ENCODE measurements around the gene PRSS36.
"Not testable (repeated sequence)": the region's sequence is repeated elsewhere in the genome, so short reads cannot be mapped to it uniquely, and the experiment has no call there.

PRSS36 gene

GRCh38 chr16:31120129-31120528, 29.7 kb downstream of the PRSS36 start:
- no peak for DNase-seq

- no peak for DNase-seq
These were observed 31.4 kb downstream of the PRSS36 start for GRCh38 chr16:31118223-31119155.

DNA sequence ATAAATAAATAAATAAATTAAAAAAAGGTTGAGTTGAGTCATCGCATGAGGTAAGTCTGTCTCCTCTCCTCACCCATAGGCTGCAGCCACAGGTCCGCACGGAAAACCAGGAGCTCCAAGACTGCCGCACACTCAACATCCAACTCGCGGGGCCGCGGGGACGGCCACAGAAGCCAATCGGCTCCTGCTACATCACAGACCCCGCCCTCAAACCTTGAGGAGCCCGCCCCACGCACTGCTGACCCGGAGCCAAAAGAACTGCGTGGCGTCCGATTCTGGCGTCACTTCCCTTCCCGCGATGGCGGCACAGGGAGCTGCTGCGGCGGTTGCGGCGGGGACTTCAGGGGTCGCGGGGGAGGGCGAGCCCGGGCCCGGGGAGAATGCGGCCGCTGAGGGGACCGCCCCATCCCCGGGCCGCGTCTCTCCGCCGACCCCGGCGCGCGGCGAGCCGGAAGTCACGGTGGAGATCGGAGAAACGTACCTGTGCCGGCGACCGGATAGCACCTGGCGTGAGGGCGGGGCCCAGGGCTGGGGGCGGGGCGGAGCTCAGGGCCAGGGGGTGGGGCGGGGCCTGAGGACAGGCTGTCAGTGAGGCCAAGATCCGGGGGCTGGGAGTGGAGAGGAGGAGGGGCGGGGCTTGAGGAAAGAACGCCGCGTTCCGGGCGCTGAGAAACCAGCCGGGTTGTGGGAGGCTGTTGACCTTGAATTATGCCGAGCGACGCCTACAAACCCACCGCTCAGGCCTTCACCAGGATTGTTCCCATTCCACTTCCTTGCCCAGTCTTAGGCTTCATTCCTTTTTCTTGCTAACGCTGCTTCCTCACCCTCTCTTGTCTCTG, 32.3 kb downstream of the PRSS36 start, which contains the start of gene KAT8:
TSS of gene KAT8 (plus strand) at position 281 of the 839 bp plus-strand sequence. CDS start at position 299, 18 bp downstream.
- DNase-seq, result peak; percentile 99

GRCh38 chr16:31114468-31114867, 35.4 kb downstream of the PRSS36 start:
- no peak for DNase-seq

- DNase-seq, result no peak
These were observed 36.4 kb downstream of the PRSS36 start for GRCh38 chr16:31113121-31114120.

GRCh38 chr16:31112711-31113110, 37.2 kb downstream of the PRSS36 start:
- DNase-seq, result no peak

- DNase-seq, result no peak
These were observed 37.9 kb downstream of the PRSS36 start for GRCh38 chr16:31111881-31112466.

DNA sequence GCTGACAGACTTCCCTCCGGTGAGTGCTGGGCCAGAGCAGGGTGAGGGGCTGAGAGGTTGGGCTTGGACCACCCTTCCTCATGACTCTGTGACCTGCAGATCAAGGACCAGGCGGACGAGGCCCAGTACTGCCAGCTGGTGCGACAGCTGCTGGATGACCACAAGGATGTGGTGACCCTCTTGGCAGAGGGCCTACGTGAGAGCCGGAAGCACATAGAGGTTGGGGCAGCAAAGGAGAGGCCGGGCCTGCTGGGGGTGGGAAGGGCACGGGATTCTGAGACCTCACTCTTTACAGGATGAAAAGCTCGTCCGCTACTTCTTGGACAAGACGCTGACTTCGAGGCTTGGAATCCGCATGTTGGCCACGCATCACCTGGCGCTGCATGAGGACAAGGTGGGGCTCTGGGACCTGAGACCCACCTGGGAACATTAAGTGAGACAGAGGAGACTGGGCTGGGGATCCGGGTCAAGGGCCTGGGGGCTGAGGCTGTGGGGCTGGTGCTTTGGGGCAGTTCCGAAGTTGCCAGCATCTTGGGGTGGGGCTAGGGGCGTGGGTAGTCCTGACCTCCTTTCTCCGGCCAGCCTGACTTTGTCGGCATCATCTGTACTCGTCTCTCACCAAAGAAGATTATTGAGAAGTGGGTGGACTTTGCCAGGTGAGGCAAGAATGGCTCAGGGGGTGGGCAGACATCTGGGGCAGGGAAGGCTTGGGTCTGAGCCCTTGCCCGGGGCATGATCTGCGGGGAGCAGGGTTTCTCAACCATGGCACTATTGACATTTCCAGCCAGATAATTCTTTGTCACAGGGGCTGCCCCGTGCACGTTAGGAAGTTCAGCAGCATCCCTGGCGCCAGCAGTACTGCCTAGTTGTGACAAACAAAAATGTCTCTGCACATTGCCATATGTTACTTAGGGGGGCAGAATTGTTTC, 39.5 kb downstream of the PRSS36 start:
- no peak for DNase-seq

DNA sequence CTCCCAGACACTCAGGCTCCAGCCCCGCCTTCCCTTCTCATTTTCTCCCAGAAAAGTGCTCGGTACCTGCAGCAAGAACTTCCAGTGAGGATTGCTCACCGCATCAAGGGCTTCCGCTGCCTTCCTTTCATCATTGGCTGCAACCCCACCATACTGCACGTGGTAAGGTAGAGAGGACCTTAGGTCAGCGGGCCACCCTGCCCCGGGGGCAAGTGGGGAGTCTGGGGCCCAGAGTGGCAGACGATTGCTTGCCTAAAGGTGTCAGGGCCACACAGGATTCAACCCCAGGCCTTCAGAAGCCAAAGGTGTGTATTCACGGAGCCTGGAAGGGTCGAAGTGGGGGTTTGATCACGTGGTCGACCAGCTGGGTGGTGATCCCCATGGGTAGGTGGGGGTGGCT, 40.2 kb downstream of the PRSS36 start:
- no peak for DNase-seq

DNA sequence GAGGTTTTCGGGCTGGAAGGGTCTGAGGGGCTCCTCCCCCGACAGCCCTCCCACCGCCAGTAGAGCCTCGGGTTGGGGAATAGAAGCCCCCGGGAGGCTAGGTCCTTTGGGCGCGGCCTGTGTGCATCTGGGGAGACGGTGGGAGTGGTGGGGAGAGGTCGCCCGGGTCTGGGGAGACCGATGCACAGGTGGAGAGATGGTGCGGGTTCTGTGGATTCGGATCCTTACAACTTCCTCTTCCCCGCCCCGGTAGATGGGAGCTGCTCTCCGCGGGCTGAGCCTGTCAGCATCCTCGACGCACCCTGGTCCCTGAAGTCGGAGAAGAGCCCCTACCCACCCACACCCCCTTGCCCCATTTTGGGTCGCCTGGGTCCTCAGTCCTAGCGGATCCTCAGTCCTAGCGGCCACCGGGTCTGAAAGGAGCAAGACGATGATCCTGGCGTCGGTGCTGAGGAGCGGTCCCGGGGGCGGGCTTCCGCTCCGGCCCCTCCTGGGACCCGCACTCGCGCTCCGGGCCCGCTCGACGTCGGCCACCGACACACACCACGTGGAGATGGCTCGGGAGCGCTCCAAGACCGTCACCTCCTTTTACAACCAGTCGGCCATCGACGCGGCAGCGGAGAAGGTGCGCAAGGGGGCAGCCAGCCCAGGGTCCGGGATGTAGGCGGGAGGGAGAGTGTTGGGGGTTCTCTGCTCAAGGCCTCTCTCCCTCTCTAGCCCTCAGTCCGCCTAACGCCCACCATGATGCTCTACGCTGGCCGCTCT, 40.9 kb downstream of the PRSS36 start:
- DNase-seq, result no peak

DNA sequence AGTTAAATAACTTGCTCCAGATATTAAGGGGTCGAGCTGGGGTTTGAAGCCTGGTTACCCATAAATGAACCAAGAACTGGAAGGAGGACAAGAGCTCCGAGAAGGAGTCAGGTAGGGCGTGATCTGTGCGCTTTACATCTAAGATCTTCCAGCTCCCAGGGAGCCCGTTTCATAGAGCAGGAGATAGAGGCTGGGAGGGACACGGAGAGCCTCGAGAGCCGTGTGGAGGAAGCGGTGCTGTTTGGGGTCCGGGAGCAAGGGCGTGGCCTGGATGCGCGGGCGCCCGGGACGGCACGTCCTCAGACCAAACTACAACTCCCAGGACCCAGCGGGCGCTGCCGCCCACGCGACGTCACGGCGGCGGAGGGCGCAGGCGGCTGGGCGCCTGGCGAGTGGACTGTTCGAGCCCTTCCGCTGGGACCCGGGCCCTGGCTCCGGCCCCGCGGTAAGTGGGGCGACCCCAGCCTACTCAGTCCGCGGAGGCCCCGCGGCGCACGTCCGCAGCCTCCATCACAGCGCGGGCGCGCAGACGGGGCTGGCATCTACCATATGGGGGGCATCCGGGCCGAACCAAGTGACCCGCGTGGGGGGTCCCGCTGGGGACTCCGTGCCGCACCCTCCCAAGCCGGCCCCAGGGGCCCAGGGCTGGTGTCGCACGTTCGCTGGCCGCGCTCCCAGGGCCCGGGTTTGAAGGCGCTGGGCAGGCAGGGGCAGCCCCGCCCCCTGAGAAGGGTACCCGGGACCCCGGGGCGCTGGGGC, 41.7 kb downstream of the PRSS36 start, which contains the start of gene BCKDK:
TSS of gene BCKDK (plus strand) at position 352 of the 759 bp plus-strand sequence. CDS start 838 bp downstream, outside the sequence.
- DNase-seq, result peak; percentile 87

DNA sequence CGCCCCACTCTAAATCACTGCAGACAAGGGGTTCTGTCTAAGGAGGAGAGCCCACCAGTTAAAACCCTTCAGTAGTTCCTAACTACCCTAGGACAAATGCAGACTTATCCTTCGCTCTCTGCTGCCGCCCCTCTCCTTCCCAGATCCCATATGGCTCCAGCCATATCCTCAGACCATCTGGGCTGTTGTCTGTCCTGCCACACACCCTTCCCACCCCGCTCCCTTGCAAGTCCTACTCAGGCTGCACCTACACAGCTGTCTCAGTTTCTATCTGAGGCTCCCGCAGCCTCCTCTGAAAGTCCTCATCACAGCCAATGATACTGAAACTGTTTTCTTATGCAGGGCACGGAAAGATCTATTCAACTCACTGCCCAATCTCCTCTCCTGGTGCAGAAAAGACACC, 42.4 kb downstream of the PRSS36 start:
- no peak for DNase-seq

DNA sequence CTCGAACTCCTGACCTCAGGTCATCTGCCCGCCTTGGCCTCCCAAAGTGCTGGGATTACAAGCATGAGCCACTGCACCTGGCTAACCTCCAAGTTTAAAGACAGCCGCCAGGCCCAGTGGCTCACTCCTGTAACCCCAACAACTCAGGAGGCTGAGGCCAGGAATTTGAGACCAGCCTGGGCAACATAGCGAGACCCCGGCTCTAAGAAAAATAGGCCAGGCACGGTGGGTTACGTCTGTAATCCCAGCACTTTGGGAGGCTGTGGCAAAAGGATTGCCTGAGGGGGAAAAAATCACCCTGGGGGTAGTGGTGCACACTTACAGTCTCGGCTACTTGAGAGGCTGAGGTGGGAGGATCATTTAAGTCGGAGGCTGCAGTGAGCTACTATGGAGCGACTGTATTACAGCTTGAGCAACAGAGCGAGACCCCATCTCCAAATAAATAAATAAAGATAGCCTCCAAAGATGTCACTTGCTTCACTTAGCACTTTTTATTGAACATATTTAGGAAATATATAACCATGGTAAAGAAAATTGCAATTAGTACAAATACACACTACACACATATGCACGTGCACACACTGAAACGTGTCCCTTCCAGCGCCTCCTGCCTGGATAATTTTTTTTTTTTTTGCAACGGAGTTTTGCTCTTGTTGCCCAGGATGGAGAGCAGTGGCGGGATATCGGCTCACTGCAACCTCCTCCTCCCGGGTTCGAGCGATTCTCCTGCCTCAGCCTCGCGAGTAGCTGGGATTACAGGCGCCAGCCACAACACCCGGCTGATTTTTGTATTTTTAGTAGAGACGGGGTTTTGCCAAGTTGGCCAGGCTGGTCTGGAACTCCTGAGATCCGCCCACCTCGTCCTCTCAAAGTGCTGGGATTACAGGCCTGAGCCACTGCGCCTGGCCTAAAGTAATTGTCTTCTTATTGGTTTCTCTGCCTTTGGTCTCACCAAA, 43.1 kb downstream of the PRSS36 start:
- DNase-seq, result no peak

- peak; percentile 79 for DNase-seq
These were observed 44.1 kb downstream of the PRSS36 start for GRCh38 chr16:31105677-31106213.

GRCh38 chr16:31100876-31101641, 48.8 kb downstream of the PRSS36 start:
- DNase-seq, result not testable (repeated sequence)

- DNase-seq, result no peak
These were observed 49.8 kb downstream of the PRSS36 start for GRCh38 chr16:31099860-31100638.

Data from right hindlimb (tissue), 1 donor.